MG63 (cell line): ENCODE results near the gene AMN. TPM values are rescaled to one million over a fixed set of nuclear protein-coding genes. Genes with fewer than 3 reads are reported as not detected.
"Not testable (repeated sequence)": the region's sequence is repeated elsewhere in the genome, so short reads cannot be mapped to it uniquely, and the experiment has no call there.

Experiments used
- DNase-seq: peaks from one replicate; pipeline ENCODE4 v3.0.0-alpha.2; 2020
- H3K27me3 ChIP-seq: fragments of 250-450 bp; sonication (Bioruptor Pico); 2 replicates; pipeline ENCODE4 v1.5.1; 2020; ENCODE audit warnings: mild to moderate bottlenecking, moderate library complexity
- H3K36me3 ChIP-seq: fragments of 250-450 bp; sonication (Bioruptor Pico); 2 replicates; pipeline ENCODE4 v1.5.1; 2020; ENCODE audit warnings: mild to moderate bottlenecking, moderate library complexity
- H3K4me3 ChIP-seq: fragments of 250-450 bp; sonication (Bioruptor Pico); 2 replicates; pipeline ENCODE4 v1.5.1; 2020; ENCODE audit warnings: mild to moderate bottlenecking, moderate library complexity
- H3K9me3 ChIP-seq: fragments of 250-450 bp; sonication (Bioruptor Pico); 2 replicates; pipeline ENCODE4 v1.5.1; 2020; ENCODE audit warnings: mild to moderate bottlenecking, moderate library complexity
- total RNA-seq: library from RNA; depleted of rRNA; stranded (reverse); fragments of >200 nt; shearing (Covaris generic); gene quantifications from 2 replicates; pipeline ENCODE4 v1.2.3, GENCODE V29; 2014; ENCODE audit warnings: low replicate concordance; rRNA removed

Gene AMN
- 0.43 TPM in 1 of 2 replicates, not detected in the other for total RNA-seq

GRCh38 chr14:102922490-102923200 is at the start of gene AMN:
TSS of gene AMN (plus strand) at chr14:102922663. CDS start at chr14:102922689, 26 bp downstream.
- no peaks in the 10 kb centered on the region for H3K27me3 ChIP-seq

GRCh38 chr14:102873131-102873530 is 49.3 kb upstream of the AMN start:
- H3K9me3 ChIP-seq, result no peaks in the 10 kb centered on the region
- peaks cover 8% of the 10 kb centered on the region for H3K36me3 ChIP-seq
- no peak overlapping the region for H3K4me3 ChIP-seq
- no peaks in the 10 kb centered on the region for H3K27me3 ChIP-seq
- DNase-seq, result no peak

More at GRCh38 chr14:102922490-102923200, at the start of gene AMN:
- Histone ChIP-seq H3K4me3 (no peak within 1 kb of the TSS), H3K9me3 (no peaks in the 10 kb centered on the region), H3K36me3 (no peaks in the 10 kb centered on the region)
- DNase-seq, result no peak

DNA sequence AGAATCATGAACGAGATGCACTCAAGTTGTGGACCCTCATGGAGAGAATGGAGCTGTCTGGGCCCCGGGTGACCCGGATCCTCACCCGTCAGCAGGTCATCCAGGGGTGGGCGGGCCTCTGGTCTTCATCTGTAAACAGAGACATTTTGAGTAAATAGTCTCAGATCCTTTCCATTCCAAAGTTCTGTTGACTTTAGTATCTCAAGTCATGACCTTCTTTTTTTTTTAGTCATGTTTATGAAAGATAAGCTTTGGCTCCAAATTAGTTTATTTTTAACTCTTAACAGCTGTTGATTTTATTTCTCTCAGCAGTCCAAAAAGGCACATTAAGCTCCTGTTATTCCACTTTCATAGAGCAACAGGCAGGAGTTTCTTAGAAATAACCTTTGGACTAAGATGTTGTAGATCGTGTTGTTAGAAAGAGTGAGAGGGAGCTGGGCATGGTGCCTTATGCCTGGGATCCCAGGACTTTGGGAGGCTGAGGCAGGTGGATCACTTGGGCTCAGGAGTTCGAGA is 48.9 kb upstream of the AMN start:
- DNase-seq, result no peak
- Histone ChIP-seq H3K9me3 (no peaks in the 10 kb centered on the region), H3K4me3 (no peak overlapping the region), H3K27me3 (no peaks in the 10 kb centered on the region), H3K36me3 (peaks cover 10% of the 10 kb centered on the region)

- DNase-seq, result no peak
Observed at GRCh38 chr14:102875652-102876051, 46.8 kb upstream of the AMN start.

DNA sequence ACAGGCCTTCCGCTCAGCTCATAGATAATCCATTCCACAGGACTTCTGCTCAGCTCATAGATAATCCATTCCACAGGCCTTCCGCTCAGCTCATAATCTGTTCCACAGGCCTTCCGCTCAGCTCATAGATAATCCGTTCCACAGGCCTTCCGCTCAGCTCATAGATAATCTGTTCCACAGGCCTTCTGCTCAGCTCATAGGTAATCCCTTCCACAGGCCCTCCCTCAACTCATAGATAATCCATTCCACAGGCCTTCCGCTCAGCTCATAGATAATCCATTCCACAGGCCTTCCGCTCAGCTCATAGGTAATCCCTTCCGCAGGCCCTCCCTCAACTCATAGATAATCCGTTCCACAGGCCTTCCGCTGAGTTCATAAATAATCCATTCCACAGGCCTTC is 45.0 kb upstream of the AMN start:
- H3K27me3 ChIP-seq, H3K4me3 ChIP-seq, DNase-seq, H3K9me3 ChIP-seq: not testable (repeated sequence)
- peaks cover 10% of the 10 kb centered on the region for H3K36me3 ChIP-seq

More at GRCh38 chr14:102875652-102876051, 46.8 kb upstream of the AMN start:
- H3K4me3 ChIP-seq, result no peak overlapping the region
- no peaks in the 10 kb centered on the region for H3K9me3 ChIP-seq
- no peaks in the 10 kb centered on the region for H3K27me3 ChIP-seq
- peaks cover 10% of the 10 kb centered on the region for H3K36me3 ChIP-seq

- Histone ChIP-seq H3K27me3 (no peaks in the 10 kb centered on the region), H3K4me3 (no peak overlapping the region), H3K36me3 (peaks cover 10% of the 10 kb centered on the region), H3K9me3 (no peaks in the 10 kb centered on the region)
- no peak for DNase-seq
Observed at GRCh38 chr14:102878174-102878969, 44.1 kb upstream of the AMN start.

- DNase-seq, result no peak
- no peaks in the 10 kb centered on the region for H3K27me3 ChIP-seq
- H3K9me3 ChIP-seq, result no peaks in the 10 kb centered on the region
- peaks cover 10% of the 10 kb centered on the region for H3K36me3 ChIP-seq
- no peak overlapping the region for H3K4me3 ChIP-seq
Observed at GRCh38 chr14:102878970-102879460, 43.4 kb upstream of the AMN start.

- DNase-seq, result no peak
- H3K27me3 ChIP-seq, result no peaks in the 10 kb centered on the region
- H3K4me3 ChIP-seq, result no peak overlapping the region
- no peaks in the 10 kb centered on the region for H3K9me3 ChIP-seq
- H3K36me3 ChIP-seq, result 0 out of 2 replicates have a peak, but pooled peaks cover 2% of the 10 kb centered on the region
Observed at GRCh38 chr14:102882226-102882906, 40.1 kb upstream of the AMN start.

DNA sequence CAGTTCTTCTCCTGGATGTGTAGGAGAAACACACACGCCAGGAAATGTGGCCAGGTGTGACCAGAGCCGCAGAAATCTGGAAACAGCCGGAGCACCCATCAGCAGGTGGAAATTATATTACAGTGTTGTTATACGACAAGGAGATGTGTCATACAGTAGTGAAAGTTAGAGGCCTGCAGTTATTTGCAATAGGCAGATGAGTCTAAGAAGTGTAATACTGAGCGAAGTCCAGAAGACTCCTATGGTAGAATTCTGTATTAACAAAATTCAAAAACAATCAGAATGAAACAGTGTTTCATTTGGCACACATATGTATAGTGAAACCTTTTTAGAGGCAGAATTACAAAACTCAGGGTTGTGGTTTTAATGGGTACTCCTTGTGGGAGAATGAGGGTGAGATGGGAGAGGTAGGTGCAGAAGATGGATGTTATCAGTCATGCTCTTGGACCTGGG is 39.3 kb upstream of the AMN start:
- H3K27me3 ChIP-seq, result no peaks in the 10 kb centered on the region
- H3K36me3 ChIP-seq, result 0 out of 2 replicates have a peak, but pooled peaks cover 2% of the 10 kb centered on the region
- no peak for DNase-seq
- no peak overlapping the region for H3K4me3 ChIP-seq
- H3K9me3 ChIP-seq, result no peaks in the 10 kb centered on the region

GRCh38 chr14:102883554-102883953 is 38.9 kb upstream of the AMN start:
- no peaks in the 10 kb centered on the region for H3K9me3 ChIP-seq
- no peaks in the 10 kb centered on the region for H3K27me3 ChIP-seq
- no peak overlapping the region for H3K4me3 ChIP-seq
- H3K36me3 ChIP-seq, result no peaks in the 10 kb centered on the region
- no peak for DNase-seq

GRCh38 chr14:102885737-102886447 is 36.6 kb upstream of the AMN start:
- Histone ChIP-seq H3K9me3 (no peaks in the 10 kb centered on the region), H3K27me3 (no peaks in the 10 kb centered on the region), H3K36me3 (no peaks in the 10 kb centered on the region), H3K4me3 (no peak overlapping the region)
- DNase-seq, result no peak

DNA sequence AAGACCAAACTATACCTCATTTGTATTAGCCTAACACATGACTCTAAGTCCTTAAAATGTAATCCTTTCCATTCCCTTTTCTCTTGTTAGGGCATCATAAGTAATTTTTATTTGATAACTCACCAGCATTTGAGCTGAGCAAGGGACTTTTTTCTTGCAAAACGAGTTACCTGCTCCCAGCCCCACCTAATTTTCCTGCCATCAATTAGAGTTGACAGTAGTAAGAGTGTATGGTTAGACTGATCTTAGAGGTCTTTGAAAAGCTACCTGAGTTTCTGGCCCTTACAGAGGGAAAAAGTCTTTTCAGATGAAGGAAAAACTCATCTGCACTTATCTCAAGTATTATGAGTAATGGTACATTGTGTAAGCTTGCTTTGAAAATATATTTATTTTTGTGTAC is 33.7 kb upstream of the AMN start:
- no peak overlapping the region for H3K4me3 ChIP-seq
- no peaks in the 10 kb centered on the region for H3K27me3 ChIP-seq
- no peaks in the 10 kb centered on the region for H3K36me3 ChIP-seq
- no peak for DNase-seq
- no peaks in the 10 kb centered on the region for H3K9me3 ChIP-seq

DNA sequence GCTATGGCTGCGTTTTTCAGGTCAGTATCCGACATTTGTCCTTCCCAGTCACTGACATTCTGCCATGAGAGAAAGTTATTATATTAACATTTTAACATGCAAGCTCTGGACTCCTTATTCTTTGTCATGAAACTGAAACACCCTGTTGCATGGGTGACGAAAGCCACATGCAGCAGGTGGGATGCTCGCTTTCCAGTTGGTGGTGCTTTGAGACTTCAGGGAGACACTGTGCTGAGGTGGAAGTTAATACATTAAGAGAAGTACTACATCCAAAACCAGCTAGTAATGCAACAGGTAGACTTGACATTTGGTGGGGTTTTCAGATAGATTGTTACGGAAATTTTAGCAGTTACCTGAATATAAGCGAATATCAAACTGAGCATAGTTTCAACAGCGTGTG is 32.8 kb upstream of the AMN start:
- H3K9me3 ChIP-seq, result no peaks in the 10 kb centered on the region
- no peak for DNase-seq

DNA sequence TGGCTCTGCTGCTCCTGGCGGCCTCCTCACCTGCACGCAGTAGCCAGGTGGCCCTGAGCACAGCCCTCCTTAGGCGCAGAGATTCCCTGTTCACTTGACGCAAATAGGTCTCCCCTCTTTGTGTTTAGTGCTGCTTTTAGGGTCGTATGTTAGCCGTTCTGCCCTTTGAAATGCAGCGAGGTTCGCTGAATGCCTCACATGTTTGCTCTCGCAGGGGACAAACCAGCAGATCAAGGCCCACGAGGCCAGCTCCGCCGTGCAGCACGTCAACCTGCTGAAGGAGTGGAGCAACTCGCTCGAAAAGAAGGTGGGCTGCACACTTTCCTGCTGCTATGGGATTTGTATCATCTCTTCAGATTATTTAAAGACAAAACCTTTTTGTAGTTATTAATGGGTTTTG is 31.4 kb upstream of the AMN start:
- Histone ChIP-seq H3K4me3 (no peak overlapping the region), H3K9me3 (no peaks in the 10 kb centered on the region), H3K36me3 (no peaks in the 10 kb centered on the region), H3K27me3 (no peaks in the 10 kb centered on the region)
- DNase-seq, result no peak

More for the DNA sequence above, 32.8 kb upstream of the AMN start:
- no peak overlapping the region for H3K4me3 ChIP-seq
- H3K36me3 ChIP-seq, result no peaks in the 10 kb centered on the region
- H3K27me3 ChIP-seq, result no peaks in the 10 kb centered on the region

DNA sequence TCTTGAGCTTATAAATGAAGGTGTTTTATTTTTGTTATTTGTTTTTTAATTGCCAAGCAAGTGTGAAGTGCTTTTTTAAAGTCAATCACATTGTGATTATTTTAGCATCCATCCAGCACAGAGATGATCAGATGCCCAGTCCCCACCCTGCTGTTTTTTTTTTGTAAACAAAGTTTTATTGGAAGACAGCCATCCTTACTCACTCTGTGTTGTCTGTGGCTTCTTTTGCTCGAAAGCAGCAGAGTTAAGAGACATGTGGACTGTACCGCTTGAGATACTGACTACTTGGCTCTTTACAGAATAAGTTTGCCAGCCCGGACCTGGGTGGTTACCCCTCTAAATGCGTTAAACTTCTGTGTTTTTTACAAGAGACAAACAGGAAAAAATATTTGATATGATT is 30.9 kb upstream of the AMN start:
- no peak for DNase-seq
- Histone ChIP-seq H3K27me3 (no peaks in the 10 kb centered on the region), H3K9me3 (no peaks in the 10 kb centered on the region), H3K4me3 (no peak overlapping the region), H3K36me3 (no peaks in the 10 kb centered on the region)

DNA sequence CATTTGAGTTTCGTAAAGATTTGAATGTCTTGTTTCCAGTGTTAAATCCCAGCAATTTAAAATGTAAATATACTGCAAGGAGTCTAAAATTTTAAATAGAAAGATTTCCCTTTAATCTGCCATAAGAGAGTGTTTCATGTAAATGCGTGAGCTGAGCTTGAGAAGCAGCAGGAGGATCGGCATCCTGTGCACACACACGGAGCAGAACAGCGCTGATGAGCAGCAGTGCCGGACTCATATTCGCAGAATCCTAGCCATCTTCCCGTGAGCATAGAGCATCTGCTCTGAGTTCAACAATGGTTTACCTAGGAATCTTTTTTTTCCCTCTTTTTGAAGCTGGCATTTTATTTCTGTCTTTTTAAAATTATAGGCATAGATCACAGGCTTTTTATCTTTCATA is 29.8 kb upstream of the AMN start:
- Histone ChIP-seq H3K9me3 (no peaks in the 10 kb centered on the region), H3K36me3 (no peaks in the 10 kb centered on the region), H3K4me3 (no peak overlapping the region), H3K27me3 (no peaks in the 10 kb centered on the region)
- no peak for DNase-seq
